Measurements from ENCODE around the gene FCMR.

Gene FCMR

GRCh38 chr1:206902702-206903101 lies 19.0 kb downstream of the FCMR start:
- FAIRE-seq: no peak
- no peak for DNase-seq (ENCODE audit: low spot score)

- FAIRE-seq (no peak), DNase-seq (ENCODE audit: low spot score) (no peak)
Measured at GRCh38 chr1:206901944-206902343, 19.8 kb downstream of the FCMR start.

GRCh38 chr1:206900149-206900548 lies 21.6 kb downstream of the FCMR start:
- no peak for FAIRE-seq
- no peak for DNase-seq (ENCODE audit: low spot score)

- FAIRE-seq (no peak), DNase-seq (ENCODE audit: low spot score) (no peak)
Measured at GRCh38 chr1:206899717-206900116, 22.0 kb downstream of the FCMR start.

- FAIRE-seq: no peak
Measured at GRCh38 chr1:206898915-206899431, 22.8 kb downstream of the FCMR start.

GRCh38 chr1:206898089-206898914 lies 23.4 kb downstream of the FCMR start:
- DNase-seq (ENCODE audit: low spot score) (peak; percentile 16), FAIRE-seq (no peak)

More at GRCh38 chr1:206898915-206899431, 22.8 kb downstream of the FCMR start:
- DNase-seq (ENCODE audit: low spot score): no peak

- DNase-seq (ENCODE audit: low spot score) (no peak), FAIRE-seq (no peak)
Measured at GRCh38 chr1:206897175-206897574, 24.6 kb downstream of the FCMR start, which contains the start of gene IL24. TSS of gene IL24 (plus strand) at chr1:206897443. CDS start at chr1:206897833, 390 bp downstream.

- no peak for FAIRE-seq
- no peak for DNase-seq (ENCODE audit: low spot score)
Measured at GRCh38 chr1:206896261-206896660, 25.5 kb downstream of the FCMR start.

- FAIRE-seq (no peak), DNase-seq (ENCODE audit: low spot score) (no peak)
Measured at GRCh38 chr1:206895837-206896242, 25.9 kb downstream of the FCMR start.

- DNase-seq (ENCODE audit: low spot score) (no peak), FAIRE-seq (no peak)
Measured at GRCh38 chr1:206895325-206895724, 26.4 kb downstream of the FCMR start.

- FAIRE-seq: no peak
- DNase-seq (ENCODE audit: low spot score): no peak
Measured at GRCh38 chr1:206893380-206893779, 28.4 kb downstream of the FCMR start.

GRCh38 chr1:206892351-206892984 lies 29.3 kb downstream of the FCMR start:
- FAIRE-seq: no peak
- no peak for DNase-seq (ENCODE audit: low spot score)

- DNase-seq (ENCODE audit: low spot score) (no peak), FAIRE-seq (no peak)
Measured at GRCh38 chr1:206891412-206891811, 30.3 kb downstream of the FCMR start.

- FAIRE-seq: no peak
- DNase-seq (ENCODE audit: low spot score): peak; percentile 34
Measured at GRCh38 chr1:206890125-206891060, 31.3 kb downstream of the FCMR start.

GRCh38 chr1:206887701-206888100 lies 34.0 kb downstream of the FCMR start:
- no peak for FAIRE-seq
- no peak for DNase-seq (ENCODE audit: low spot score)

- no peak for DNase-seq (ENCODE audit: low spot score)
- FAIRE-seq: no peak
Measured at GRCh38 chr1:206886831-206887230, 34.9 kb downstream of the FCMR start.

GRCh38 chr1:206885341-206886060 lies 36.2 kb downstream of the FCMR start:
- no peak for DNase-seq (ENCODE audit: low spot score)
- no peak for FAIRE-seq

GRCh38 chr1:206883876-206884275 lies 37.9 kb downstream of the FCMR start:
- no peak for FAIRE-seq
- DNase-seq (ENCODE audit: low spot score): no peak

- no peak for FAIRE-seq
- no peak for DNase-seq (ENCODE audit: low spot score)
Measured at GRCh38 chr1:206883160-206883559, 38.6 kb downstream of the FCMR start.

GRCh38 chr1:206882555-206882954 lies 39.2 kb downstream of the FCMR start:
- DNase-seq (ENCODE audit: low spot score) (no peak), FAIRE-seq (no peak)

GRCh38 chr1:206880314-206880713 lies 41.4 kb downstream of the FCMR start:
- DNase-seq (ENCODE audit: low spot score): no peak
- no peak for FAIRE-seq
